Stimulated activated naive CD8-positive, alpha-beta T cell treated with anti-CD3 and anti-CD28 coated beads, Interleukin-15, Interleukin-2, amounts not matched to agents 100 U/mL and 50 U/mL, for 24 hours (primary cell): Measurements from ENCODE around the gene CRY2.

Experiments used
- ATAC-seq: fragments of 150-1000 bp; cut with Tn5 transposase; one replicate; pipeline ENCODE4 v1.10.0; 2021
- DNase-seq: peaks from one replicate; pipeline ENCODE4 v3.0.0; 2021

CRY2 gene

GRCh38 chr11:45879803-45880686, 32.8 kb downstream of the CRY2 start:
- no peak for DNase-seq
- ATAC-seq: no peak

- ATAC-seq (no peak), DNase-seq (no peak)
These were observed 33.7 kb downstream of the CRY2 start for GRCh38 chr11:45880772-45881570.

- DNase-seq (no peak), ATAC-seq (no peak)
These were observed 34.6 kb downstream of the CRY2 start for GRCh38 chr11:45881708-45882368.

- no peak for DNase-seq
- no peak for ATAC-seq
These were observed 37.4 kb downstream of the CRY2 start for GRCh38 chr11:45884596-45885185.

- DNase-seq (peak; percentile 65), ATAC-seq (peak; percentile 71)
These were observed 38.1 kb downstream of the CRY2 start, which contains the start of gene MAPK8IP1 for GRCh38 chr11:45885274-45885920. Gene MAPK8IP1 (plus strand): TSS chr11:45885651. CDS start chr11:45885821, 170 bp downstream.

- DNase-seq (no peak), ATAC-seq (no peak)
These were observed 38.8 kb downstream of the CRY2 start for GRCh38 chr11:45885921-45886721.

GRCh38 chr11:45886816-45887520, 39.7 kb downstream of the CRY2 start:
- DNase-seq (no peak), ATAC-seq (no peak)

- no peak for ATAC-seq
- DNase-seq: no peak
These were observed 40.3 kb downstream of the CRY2 start for GRCh38 chr11:45887587-45887986.

GRCh38 chr11:45889555-45889954, 42.3 kb downstream of the CRY2 start:
- no peak for DNase-seq
- ATAC-seq: no peak

GRCh38 chr11:45889966-45890365, 42.7 kb downstream of the CRY2 start:
- DNase-seq (no peak), ATAC-seq (no peak)

GRCh38 chr11:45890886-45891550, 43.7 kb downstream of the CRY2 start:
- no peak for DNase-seq
- ATAC-seq: no peak

GRCh38 chr11:45892856-45893255, 45.6 kb downstream of the CRY2 start:
- ATAC-seq (no peak), DNase-seq (no peak)

GRCh38 chr11:45894555-45895247, 47.4 kb downstream of the CRY2 start:
- no peak for ATAC-seq
- DNase-seq: no peak

GRCh38 chr11:45895553-45896259, 48.4 kb downstream of the CRY2 start:
- ATAC-seq (no peak), DNase-seq (no peak)

- no peak for DNase-seq
- ATAC-seq: no peak
These were observed 49.2 kb downstream of the CRY2 start for GRCh38 chr11:45896422-45896984.

- DNase-seq (no peak), ATAC-seq (no peak)
These were observed 50.3 kb downstream of the CRY2 start for GRCh38 chr11:45897556-45897955.

GRCh38 chr11:45899086-45899447, 51.8 kb downstream of the CRY2 start:
- ATAC-seq (no peak), DNase-seq (no peak)
